Kidney (tissue), 14 donors: ENCODE data around the gene ZMYND8. TPM values are rescaled to one million over a fixed set of nuclear protein-coding genes. Genes with fewer than 3 reads are reported as not detected.

Source experiments
- DNase-seq, 5 donors: peaks; one replicate each; pipeline ENCODE4 v3.0.0-alpha.2; 2013 to 2020
- FAIRE-seq: peaks from 2 replicates; lab custom pipeline; 2012; peaks lifted over from hg19 to GRCh38; lab: Jason Lieb, UNC
- H3K27ac ChIP-seq, 2 donors: one replicate each; pipeline ENCODE4 v1.7.0; 2013; ENCODE audit warnings: low read depth in 2 of 2, low read length in 2 of 2, inconsistent platforms in 1 of 2
- H3K27me3 ChIP-seq: one replicate; pipeline ENCODE4 v1.7.1; 2013; ENCODE audit warnings: low read length, inconsistent platforms; ENCODE audit not compliant: control insufficient read depth, insufficient read depth
- H3K36me3 ChIP-seq, 3 donors: one replicate each; pipeline versions ENCODE4 v1.7.0 to v1.7.1; 2013; ENCODE audit warnings: low read length in 3 of 3, control low read depth in 1 of 3, inconsistent platforms in 1 of 3; ENCODE audit not compliant: insufficient read depth in 3 of 3, control insufficient read depth in 2 of 3
- H3K4me1 ChIP-seq, 3 donors: one replicate each; pipeline versions ENCODE4 v1.7.0 to v1.7.1; 2013; ENCODE audit warnings: low read length in 3 of 3, inconsistent platforms in 1 of 3, low read depth in 1 of 3; ENCODE audit not compliant: control insufficient read depth in 2 of 3, insufficient read depth in 2 of 3
- H3K4me3 ChIP-seq, 3 donors: one replicate each; pipeline versions ENCODE4 v1.7.0 to v1.8.1; 2013; ENCODE audit warnings: low read length in 3 of 3, control low read depth in 1 of 3, inconsistent platforms in 1 of 3
- H3K9ac ChIP-seq, 3 donors: one replicate each; pipeline versions ENCODE4 v1.7.0 to v1.7.1; 2013; ENCODE audit warnings: low read length in 3 of 3, control low read depth in 1 of 3, inconsistent platforms in 1 of 3
- H3K9me3 ChIP-seq, 3 donors: one replicate each; pipeline versions ENCODE4 v1.7.0 to v1.7.1; 2013; ENCODE audit warnings: low read length in 3 of 3, control low read depth in 1 of 3, inconsistent platforms in 1 of 3; ENCODE audit not compliant: control insufficient read depth in 2 of 3, insufficient read depth in 1 of 3
- CTCF ChIP-seq: IDR thresholded peaks from 3 replicates; pipeline ENCODE4 v1.5.1; 2012; ENCODE audit warnings: mild to moderate bottlenecking, moderate library complexity, borderline replicate concordance; ENCODE audit not compliant: insufficient read depth; ENCODE audit errors: extremely low read depth
- intact Hi-C: fragments of 100-400 bp; cut with DNase I; formaldehyde crosslinking; loops from one replicate; pipeline ENCODE4 v1.11.1; 2022
- polyA plus RNA-seq: library from polyadenylated mRNA; stranded (reverse); fragments of 350-450 nt; fragmentation: Illumina TruSeq; extraction: RNeasy Lipid Tissue Mini Kit (QIAGEN cat#74804); gene quantifications from one replicate; pipeline ENCODE4 v1.2.3, GENCODE V29; 2014; ENCODE audit warnings: low read depth, low replicate concordance; ENCODE audit not compliant: insufficient read depth
- total RNA-seq: library from RNA; stranded (reverse); fragmentation: NEBNext Ultra II Directional; extraction: Animal tissue kit (Norgen Biotek cat#: 25700); gene quantifications from one replicate; pipeline ENCODE4 v1.2.1, GENCODE V29; 2021
- donor health status: control.
- donor health status: control.
- donor health status: control.
- donor health status: control.
- donor health status: control.
- donor health status: DM: yes; HTN: yes; CAD: no.
- donor health status: Normal renal cell carcinoma (clear cell type).

Gene ZMYND8
- total and polyA plus RNA-seq, 2 donors from 2014 or later, result 10.5 to 37.5 TPM

- Histone ChIP-seq H3K9ac (no peak overlapping the region), H3K27me3 (no peaks in the 10 kb centered on the region), H3K4me3 (no peak overlapping the region), H3K36me3 (peaks cover 0 to 19% (median 15%) of the 10 kb centered on the region in 3 donors), H3K9me3 (no peaks in the 10 kb centered on the region), H3K4me1 (peaks cover 0 to 6% (median 6%) of the 10 kb centered on the region in 3 donors), H3K27ac (peak overlapping the region in 1 of 2 donors; percentile 26)
- FAIRE-seq (no peak), DNase-seq (peak in 4 of 5 donors; percentile 47 to 88 (median 58))
- intact Hi-C loops, result loop anchor here (5.0 kb wide), 1 partner anchor 105 kb away; no protein-coding TSS in a partner anchor
- TF ChIP-seq CTCF, result no peak
Observed at GRCh38 chr20:47276851-47277534, 79.5 kb downstream of the ZMYND8 start.

GRCh38 chr20:47276251-47276650 lies 80.2 kb downstream of the ZMYND8 start:
- peak overlapping the region; percentile 1 to 50 for H3K27ac ChIP-seq
- peaks cover 0 to 6% (median 6%) of the 10 kb centered on the region in 3 donors for H3K4me1 ChIP-seq
- no peak overlapping the region for H3K9ac ChIP-seq
- H3K27me3 ChIP-seq, result no peaks in the 10 kb centered on the region
- no peaks in the 10 kb centered on the region for H3K9me3 ChIP-seq
- peaks cover 0 to 17% (median 15%) of the 10 kb centered on the region in 3 donors for H3K36me3 ChIP-seq
- TF ChIP-seq CTCF, result no peak
- no peak for FAIRE-seq
- no peak overlapping the region for H3K4me3 ChIP-seq
- DNase-seq, result peak in 1 of 5 donors; percentile 73
- intact Hi-C loops, result loop anchor here (5.0 kb wide), 1 partner anchor 106 kb away; no protein-coding TSS in a partner anchor

- Histone ChIP-seq H3K27ac (peak overlapping the region in 1 of 2 donors; percentile 5), H3K4me1 (peaks cover 0 to 6% (median 6%) of the 10 kb centered on the region in 3 donors), H3K36me3 (peaks cover 0 to 15% (median 14%) of the 10 kb centered on the region in 3 donors), H3K27me3 (no peaks in the 10 kb centered on the region), H3K9me3 (no peaks in the 10 kb centered on the region), H3K4me3 (no peak overlapping the region), H3K9ac (no peak overlapping the region)
- no peak for TF ChIP-seq CTCF
- FAIRE-seq, result no peak
- no peak for DNase-seq
- intact Hi-C loops, result loop anchor here (5.0 kb wide), 1 partner anchor 107 kb away; no protein-coding TSS in a partner anchor
Observed at GRCh38 chr20:47275548-47275947, 81.0 kb downstream of the ZMYND8 start.
